Measurements from ENCODE around the gene ABHD4.
"Not testable (repeated sequence)": the region's sequence is repeated elsewhere in the genome, so short reads cannot be mapped to it uniquely, and the experiment has no call there.

Gene ABHD4

DNA sequence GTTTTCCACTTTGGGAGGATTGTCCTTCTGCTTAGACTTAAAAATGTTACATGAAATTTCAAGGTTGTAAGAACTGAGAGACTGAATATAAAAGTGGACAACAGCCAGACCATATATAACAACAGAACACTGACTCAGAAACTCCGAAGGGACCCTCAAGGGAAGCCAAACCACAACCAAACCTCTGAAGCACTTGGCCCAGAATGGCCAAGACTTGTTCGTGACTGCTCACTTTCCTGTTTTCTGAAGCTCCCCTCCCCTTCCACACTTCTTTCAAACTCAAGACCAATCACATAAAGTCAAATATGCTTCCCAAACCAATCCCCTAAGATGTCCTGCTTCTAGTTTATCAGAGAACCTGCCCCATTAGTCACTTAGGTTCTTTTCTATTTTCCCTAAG, 32.4 kb downstream of the ABHD4 start:
- DNase-seq (ENCODE audit: extremely low read depth, low read depth): no peak
- TF ChIP-seq, protein P1, sequence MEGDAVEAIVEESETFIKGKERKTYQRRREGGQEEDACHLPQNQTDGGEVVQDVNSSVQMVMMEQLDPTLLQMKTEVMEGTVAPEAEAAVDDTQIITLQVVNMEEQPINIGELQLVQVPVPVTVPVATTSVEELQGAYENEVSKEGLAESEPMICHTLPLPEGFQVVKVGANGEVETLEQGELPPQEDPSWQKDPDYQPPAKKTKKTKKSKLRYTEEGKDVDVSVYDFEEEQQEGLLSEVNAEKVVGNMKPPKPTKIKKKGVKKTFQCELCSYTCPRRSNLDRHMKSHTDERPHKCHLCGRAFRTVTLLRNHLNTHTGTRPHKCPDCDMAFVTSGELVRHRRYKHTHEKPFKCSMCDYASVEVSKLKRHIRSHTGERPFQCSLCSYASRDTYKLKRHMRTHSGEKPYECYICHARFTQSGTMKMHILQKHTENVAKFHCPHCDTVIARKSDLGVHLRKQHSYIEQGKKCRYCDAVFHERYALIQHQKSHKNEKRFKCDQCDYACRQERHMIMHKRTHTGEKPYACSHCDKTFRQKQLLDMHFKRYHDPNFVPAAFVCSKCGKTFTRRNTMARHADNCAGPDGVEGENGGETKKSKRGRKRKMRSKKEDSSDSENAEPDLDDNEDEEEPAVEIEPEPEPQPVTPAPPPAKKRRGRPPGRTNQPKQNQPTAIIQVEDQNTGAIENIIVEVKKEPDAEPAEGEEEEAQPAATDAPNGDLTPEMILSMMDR (IDR thresholded peaks at IDR 0.05; ENCODE audit: low read depth, low read length): no peak

DNA sequence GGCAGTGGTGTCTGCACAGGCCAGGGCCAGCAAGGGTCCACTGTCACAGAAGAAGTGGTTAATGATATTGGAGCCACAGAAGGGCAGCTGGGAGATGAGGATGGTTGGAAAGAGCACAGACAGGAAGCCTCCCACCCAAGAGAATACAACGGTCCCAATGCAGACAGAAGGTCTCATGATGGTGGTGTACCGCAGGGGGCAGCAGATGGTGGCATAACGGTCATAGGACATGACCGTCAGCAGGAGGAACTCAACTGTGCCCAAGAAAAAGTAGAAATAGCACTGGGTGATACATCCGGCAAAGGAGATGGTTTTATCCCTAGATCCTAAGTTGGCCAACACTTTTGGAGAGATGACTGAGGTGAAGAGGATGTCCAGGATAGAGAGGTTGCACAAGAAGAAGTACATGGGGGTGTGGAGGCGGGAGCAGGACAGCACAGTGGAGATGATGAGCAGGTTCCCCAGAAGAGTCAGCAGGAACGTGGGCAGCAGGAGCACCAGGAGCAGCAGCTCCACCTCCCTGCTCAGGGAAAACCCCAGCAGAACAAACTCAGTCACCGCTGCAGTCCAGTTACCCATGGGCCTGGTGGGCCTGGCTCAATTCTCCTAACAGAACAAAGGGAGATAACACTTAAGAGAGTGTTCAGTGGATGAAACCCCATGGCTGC, 36.3 kb downstream of the ABHD4 start:
- TF ChIP-seq, protein P1 (IDR thresholded peaks at IDR 0.05; ENCODE audit: low read depth, low read length): no peak

DNA sequence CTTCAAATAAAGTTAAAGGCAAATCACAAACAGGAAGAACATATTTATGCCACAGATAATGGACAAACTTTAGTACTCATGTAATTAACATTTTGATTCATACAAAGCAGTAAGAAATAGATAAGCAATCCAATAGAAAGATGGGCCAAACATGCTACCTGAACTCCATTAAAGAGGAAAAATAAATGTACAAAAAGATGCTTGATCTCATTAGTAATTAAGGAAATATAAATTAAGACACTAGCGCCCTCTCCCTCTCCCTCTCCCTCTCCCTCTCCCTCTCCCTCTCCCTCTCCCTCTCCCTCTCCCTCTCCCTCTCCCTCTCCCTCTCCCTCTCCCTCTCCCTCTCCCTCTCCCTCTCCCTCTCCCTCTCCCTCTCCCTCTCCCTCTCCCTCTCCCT, 37.9 kb downstream of the ABHD4 start:
- DNase-seq (ENCODE audit: extremely low read depth, low read depth): not testable (repeated sequence)

More for the DNA sequence above, 36.3 kb downstream of the ABHD4 start:
- DNase-seq (ENCODE audit: extremely low read depth, low read depth): no peak

DNA sequence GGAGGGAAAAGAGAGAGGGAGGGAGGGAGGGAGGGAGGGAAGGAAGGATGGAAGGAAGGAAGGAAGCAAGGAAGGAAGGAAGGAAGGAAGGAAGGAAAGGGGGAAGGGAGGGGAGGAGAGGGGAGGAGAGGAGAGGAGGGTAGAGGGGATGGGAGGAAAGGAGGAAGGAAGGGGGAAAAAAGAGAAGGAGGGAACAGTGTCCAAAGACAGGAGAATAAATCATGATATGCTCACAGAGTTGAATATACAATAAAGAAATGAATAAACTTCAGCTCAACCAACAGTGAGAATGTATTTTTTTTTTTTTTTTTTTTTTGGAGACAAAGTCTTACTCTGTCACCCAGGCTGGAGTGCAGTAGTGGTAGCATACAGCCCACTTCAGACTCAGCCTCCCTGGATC, 42.1 kb downstream of the ABHD4 start:
- no peak for DNase-seq (ENCODE audit: extremely low read depth, low read depth)
- TF ChIP-seq, protein P1 (IDR thresholded peaks at IDR 0.05; ENCODE audit: low read depth, low read length): no peak

DNA sequence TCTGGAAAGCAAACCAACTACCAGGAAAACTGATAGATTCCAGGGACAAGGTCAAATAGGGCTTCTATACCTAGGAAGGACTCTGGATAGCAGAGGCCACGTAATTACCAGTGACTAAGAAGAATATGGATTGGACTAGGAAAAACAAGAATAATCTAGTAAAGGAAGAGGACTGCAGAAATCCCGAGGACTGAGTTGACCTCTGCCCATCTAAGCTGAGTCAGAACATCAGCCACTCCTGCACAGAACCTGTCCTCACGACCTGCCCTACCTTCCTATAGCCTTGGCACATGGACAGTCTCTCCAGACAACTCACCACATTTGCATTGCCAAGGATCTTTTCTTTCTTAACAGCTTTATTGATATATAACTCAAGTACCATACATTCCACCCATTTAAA, 43.7 kb downstream of the ABHD4 start:
- DNase-seq (ENCODE audit: extremely low read depth, low read depth): no peak
- TF ChIP-seq, protein P1 (IDR thresholded peaks at IDR 0.05; ENCODE audit: low read depth, low read length): no peak

DNA sequence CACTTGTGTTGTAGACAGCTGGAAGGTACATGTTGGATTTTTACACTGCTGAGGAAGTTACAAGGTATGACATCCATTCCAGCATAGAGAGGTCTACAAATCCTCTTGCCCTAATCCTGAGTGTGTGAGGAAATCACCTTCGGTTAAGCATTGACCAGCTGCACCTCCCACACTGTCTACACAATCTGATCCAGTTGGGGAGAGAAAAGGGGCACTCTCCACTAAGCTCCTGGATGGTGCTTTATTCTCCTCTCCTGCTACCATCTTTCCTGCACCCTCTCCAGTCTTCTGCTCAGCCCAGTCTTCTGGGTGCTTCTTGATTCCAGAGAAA, 46.2 kb downstream of the ABHD4 start, which contains the start of gene OR6J1:
Gene OR6J1, minus strand, starts transcription at position 48 of the 331 bp plus-strand sequence. CDS start 9,541 bp downstream, outside the sequence.
- TF ChIP-seq, protein P1 (IDR thresholded peaks at IDR 0.05; ENCODE audit: low read depth, low read length): no peak
- DNase-seq (ENCODE audit: extremely low read depth, low read depth): no peak

DNA sequence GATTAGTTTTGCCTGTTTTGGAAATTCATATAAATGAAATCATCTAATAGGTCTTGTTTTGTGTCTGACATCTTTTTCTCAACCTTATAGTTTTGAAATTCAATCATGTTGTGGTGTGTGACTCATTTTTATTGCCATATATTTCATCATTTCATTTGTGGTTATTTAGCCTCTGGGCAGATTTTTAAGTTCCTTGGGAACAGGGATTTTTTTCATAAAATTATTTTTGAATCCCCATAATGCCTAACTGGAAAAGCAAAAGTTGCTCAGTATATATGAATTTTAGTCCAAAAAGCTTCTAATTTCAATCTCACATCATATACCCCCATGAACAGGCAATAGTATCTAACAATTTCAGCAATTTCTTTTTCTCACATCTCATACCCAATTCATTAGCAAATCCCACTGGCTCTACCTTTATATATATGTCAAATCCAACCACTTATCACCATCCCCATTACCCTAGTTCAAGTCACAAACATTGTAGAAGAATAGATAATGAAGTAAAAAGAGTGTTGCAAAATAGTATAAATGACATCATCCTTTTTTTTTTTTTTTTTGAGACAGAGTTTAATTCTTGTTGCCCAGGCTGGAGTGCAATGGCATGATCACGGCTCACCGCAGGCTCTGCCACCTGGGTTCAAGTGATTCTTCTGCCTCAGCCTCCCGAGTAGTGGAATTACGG, 48.6 kb downstream of the ABHD4 start:
- peak; percentile 64 for DNase-seq (ENCODE audit: extremely low read depth, low read depth)
- TF ChIP-seq, protein P1 (IDR thresholded peaks at IDR 0.05; ENCODE audit: low read depth, low read length): no peak

Measured in AG09319 (cell line).